Choroid plexus epithelial cell (primary cell): ENCODE measurements around the gene MDH2.
"Not testable (repeated sequence)": the region's sequence is repeated elsewhere in the genome, so short reads cannot be mapped to it uniquely, and the experiment has no call there.

Experiments used
- DNase-seq: peaks from one replicate; pipeline ENCODE4 v3.0.0-alpha.2; 2010; ENCODE audit warnings: low read depth
- H3K4me3 ChIP-seq: 2 replicates; pipeline ENCODE4 v1.5.1; 2011; ENCODE audit warnings: low read depth, mild to moderate bottlenecking, control low read depth, low read length, moderate library complexity
- TF ChIP-seq, protein P1 (sequence below): conservative IDR thresholded peaks from 2 replicates; pipeline ENCODE4 v1.5.1; 2011; ENCODE audit warnings: low read depth, mild to moderate bottlenecking, control low read depth, inconsistent platforms, low read length, moderate library complexity

MDH2 gene

DNA sequence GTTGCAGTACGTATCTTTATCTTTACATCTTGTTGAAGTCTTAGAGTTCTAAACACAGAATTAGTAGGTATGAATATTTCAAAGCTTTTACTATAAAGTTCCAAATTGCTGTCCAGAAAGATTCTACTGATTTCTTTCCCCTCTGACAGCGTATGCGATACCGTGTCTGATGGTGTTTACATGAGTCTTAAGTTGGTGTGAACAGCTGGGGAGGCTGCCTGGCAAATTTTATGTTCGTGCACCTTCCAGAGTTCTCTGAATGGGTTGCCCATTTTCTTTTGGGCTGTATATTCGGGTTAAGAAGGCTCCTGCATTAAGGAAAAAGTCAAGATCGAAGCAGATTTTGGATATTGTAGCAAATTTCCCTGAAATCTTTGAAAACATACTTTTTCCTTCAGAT lies 8.3 kb downstream of the MDH2 start:
- no peak for DNase-seq
- TF ChIP-seq, protein P1, sequence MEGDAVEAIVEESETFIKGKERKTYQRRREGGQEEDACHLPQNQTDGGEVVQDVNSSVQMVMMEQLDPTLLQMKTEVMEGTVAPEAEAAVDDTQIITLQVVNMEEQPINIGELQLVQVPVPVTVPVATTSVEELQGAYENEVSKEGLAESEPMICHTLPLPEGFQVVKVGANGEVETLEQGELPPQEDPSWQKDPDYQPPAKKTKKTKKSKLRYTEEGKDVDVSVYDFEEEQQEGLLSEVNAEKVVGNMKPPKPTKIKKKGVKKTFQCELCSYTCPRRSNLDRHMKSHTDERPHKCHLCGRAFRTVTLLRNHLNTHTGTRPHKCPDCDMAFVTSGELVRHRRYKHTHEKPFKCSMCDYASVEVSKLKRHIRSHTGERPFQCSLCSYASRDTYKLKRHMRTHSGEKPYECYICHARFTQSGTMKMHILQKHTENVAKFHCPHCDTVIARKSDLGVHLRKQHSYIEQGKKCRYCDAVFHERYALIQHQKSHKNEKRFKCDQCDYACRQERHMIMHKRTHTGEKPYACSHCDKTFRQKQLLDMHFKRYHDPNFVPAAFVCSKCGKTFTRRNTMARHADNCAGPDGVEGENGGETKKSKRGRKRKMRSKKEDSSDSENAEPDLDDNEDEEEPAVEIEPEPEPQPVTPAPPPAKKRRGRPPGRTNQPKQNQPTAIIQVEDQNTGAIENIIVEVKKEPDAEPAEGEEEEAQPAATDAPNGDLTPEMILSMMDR: no peak

DNA sequence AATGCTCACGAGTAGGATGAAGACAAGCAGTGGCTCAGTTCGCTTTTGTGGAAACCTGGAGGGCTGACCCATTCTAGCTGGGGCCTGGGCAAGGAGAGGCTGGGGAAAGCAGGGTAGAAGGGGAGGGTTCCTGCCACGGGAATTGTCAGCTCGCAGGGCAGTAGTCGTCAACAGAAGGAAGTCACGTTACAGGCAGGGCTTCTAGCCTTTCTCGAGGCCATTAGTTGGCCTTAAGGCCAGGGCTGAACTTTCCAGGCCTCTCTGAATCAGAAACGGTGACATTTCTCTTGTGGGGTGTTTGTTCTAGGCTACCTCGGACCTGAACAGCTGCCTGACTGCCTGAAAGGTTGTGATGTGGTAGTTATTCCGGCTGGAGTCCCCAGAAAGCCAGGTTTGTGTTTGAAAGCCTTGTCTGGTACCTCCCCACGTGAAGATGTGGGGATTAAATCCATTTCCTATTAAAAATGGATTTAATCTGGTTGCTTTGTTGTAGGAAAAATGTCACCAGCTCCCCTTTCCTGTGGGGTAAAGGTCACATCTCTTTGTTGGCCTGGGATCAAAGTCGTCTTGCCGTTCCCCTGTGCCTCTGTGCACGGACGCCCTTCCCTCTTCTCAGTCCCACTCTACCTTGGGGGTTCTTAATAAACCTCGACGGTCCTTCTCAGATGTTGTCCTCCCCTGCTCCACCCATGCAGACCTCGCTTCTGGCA lies 9.4 kb downstream of the MDH2 start:
- TF ChIP-seq, protein P1: no peak
- DNase-seq: no peak
- no peak overlapping the region for H3K4me3 ChIP-seq

More for the DNA sequence above, 8.3 kb downstream of the MDH2 start:
- H3K4me3 ChIP-seq: no peak overlapping the region

DNA sequence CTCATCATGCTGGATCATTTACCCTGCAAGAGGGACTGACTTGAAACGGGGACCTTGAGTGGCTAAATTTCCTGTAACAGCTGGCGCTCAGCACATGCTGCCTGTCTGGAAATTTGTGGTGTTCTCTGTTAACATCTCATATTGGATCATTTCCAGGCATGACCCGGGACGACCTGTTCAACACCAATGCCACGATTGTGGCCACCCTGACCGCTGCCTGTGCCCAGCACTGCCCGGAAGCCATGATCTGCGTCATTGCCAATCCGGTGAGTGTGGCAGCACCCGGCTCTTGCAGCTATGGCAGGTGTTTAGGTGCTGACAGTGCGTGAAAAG lies 9.9 kb downstream of the MDH2 start:
- H3K4me3 ChIP-seq: no peak overlapping the region
- TF ChIP-seq, protein P1: no peak
- DNase-seq: no peak

DNA sequence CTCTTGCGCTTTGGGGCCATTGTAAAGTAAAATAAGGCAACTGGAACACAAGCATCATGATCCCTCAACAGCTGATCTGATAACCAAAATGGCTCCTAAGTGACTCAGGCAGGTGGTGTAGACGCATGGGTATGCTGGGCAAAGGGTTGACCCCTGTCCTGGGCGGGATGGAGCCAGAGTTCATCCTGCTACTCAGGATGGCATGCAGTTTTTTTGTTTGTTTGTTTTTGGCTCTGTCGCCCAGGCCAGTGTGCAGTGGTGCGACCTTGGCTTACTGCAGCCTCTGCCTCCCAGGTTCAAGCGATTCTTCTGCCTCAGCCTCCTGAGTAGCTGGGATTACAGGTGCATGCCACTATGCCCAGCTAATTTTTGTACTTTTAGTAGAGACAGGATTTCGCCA lies 10.8 kb downstream of the MDH2 start:
- not testable (repeated sequence) for DNase-seq, H3K4me3 ChIP-seq

DNA sequence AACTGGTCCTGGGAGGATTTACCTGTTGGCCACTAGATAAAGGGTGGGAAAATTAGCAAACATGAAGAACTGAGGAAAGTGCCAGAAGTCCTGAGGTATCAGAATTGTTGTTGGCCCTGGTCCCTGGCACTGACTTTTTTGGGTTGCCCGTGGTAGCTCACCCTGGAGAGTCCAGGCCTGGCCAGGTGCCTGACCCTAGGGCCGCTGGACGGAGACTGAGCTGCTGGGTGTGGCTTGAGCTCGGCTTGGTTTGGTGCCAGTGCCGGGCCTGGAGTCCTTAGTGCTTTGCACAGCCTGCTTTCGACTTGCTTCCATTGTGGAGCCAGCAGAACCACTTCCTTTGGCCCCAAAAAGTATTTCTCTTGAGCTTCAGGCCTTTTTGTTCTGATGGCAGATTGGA lies 12.9 kb downstream of the MDH2 start:
- no peak for DNase-seq
- TF ChIP-seq, protein P1: no peak
- no peak overlapping the region for H3K4me3 ChIP-seq

DNA sequence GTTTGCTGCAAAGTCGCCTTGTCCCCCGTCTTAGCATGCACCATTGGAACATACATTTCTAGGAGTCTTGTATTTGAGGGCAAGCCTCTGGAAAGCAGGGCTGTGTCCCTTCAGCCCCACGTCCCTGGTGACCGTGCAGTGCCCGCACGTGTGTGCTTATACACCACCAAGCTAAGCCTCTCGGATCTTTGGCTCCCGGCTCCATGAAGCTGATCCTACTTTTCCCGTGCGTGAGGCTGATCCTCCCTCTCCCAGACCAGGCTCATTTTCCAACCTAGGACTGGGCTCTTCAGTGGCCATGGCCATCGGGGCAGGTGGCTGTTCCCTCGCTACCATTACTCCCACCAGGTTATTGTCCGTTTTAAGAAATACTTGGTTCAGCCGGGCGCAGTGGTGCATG lies 14.3 kb downstream of the MDH2 start:
- TF ChIP-seq, protein P1: no peak
- no peak for DNase-seq

DNA sequence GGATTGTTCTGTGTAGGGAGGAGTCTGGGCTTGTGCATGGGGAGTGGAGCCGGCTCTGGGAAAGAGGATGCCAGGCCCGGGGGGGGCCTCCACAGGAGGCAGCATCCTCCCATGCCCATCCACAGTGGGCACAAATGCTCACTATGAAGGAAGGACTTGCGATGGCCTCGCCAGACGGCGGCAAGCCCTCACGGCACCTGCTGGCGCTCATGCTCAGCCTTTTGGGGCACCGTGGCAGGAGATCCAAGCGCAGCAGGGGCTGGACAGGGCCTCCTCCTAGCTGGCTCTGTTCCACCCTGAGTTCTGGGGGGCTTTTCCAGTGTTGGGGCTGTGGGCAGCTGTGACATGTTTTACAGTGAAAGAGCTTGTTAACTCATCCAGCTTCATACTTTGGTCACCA lies 15.2 kb downstream of the MDH2 start:
- H3K4me3 ChIP-seq: no peak overlapping the region
- TF ChIP-seq, protein P1: no peak
- DNase-seq: no peak

More for the DNA sequence above, 14.3 kb downstream of the MDH2 start:
- no peak overlapping the region for H3K4me3 ChIP-seq

DNA sequence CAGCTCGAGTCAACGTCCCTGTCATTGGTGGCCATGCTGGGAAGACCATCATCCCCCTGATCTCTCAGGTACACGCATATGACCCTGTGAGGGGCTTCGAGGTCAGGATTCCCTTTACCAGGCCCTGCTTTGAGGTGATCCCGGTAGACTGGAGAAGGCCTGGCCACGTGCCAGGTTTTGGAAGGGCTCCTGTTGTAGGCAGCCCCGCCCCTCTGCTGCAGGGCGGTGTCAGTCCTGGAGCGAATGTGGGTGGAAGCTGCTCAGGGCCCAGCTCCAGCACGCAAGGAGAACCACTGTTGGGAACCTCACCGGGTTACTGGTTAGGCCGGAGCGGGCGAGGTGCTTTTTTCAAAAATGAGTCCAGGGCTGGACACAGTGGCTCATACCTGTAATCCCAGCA lies 15.6 kb downstream of the MDH2 start:
- TF ChIP-seq, protein P1: no peak
- DNase-seq: no peak
- no peak overlapping the region for H3K4me3 ChIP-seq
